Trophoblast cell (in vitro differentiated cells and primary cell): ENCODE data around the gene CRAMP1.

Experiments
- DNase-seq, 2 donors: peaks; one replicate each; pipeline ENCODE4 v3.0.0-alpha.2; 2016
- H2AFZ ChIP-seq: 2 replicates; pipeline ENCODE4 v1.6.1; 2013; ENCODE audit warnings: low read length, moderate library complexity, mild to moderate bottlenecking; ENCODE audit not compliant: insufficient read depth, poor library complexity
- H2AK5ac ChIP-seq: 2 replicates; pipeline ENCODE4 v1.6.1; 2013; ENCODE audit warnings: mild to moderate bottlenecking, low read length
- H2BK120ac ChIP-seq: 2 replicates; pipeline ENCODE4 v1.6.1; 2013; ENCODE audit warnings: low read length, mild to moderate bottlenecking, moderate library complexity; ENCODE audit not compliant: insufficient read depth, poor library complexity
- H2BK12ac ChIP-seq: 2 replicates; pipeline ENCODE4 v1.6.1; 2013; ENCODE audit warnings: mild to moderate bottlenecking, low read length, moderate library complexity
- H2BK5ac ChIP-seq: 2 replicates; pipeline ENCODE4 v1.6.1; 2013; ENCODE audit warnings: low read length, low read depth, moderate library complexity, mild to moderate bottlenecking; ENCODE audit not compliant: poor library complexity
- H3K14ac ChIP-seq: 2 replicates; pipeline ENCODE4 v1.6.1; 2013; ENCODE audit warnings: mild to moderate bottlenecking, low read length
- H3K18ac ChIP-seq: 2 replicates; pipeline ENCODE4 v1.6.1; 2013; ENCODE audit warnings: mild to moderate bottlenecking, low read length
- H3K23ac ChIP-seq: 2 replicates; pipeline ENCODE4 v1.6.1; 2013; ENCODE audit warnings: low read length
- H3K27ac ChIP-seq: 2 replicates; pipeline ENCODE4 v1.5.1; 2013; ENCODE audit warnings: low read depth, mild to moderate bottlenecking, inconsistent platforms, low read length, moderate library complexity
- H3K27me3 ChIP-seq: 2 replicates; pipeline ENCODE4 v1.6.1; 2013; ENCODE audit warnings: inconsistent platforms, mild to moderate bottlenecking, low read length, moderate library complexity; ENCODE audit not compliant: insufficient read depth
- H3K36me3 ChIP-seq, 2 experiments: 1 replicate in 1 of 2; 2 replicates in 1 of 2; pipeline ENCODE4 v1.6.1; 2013; ENCODE audit warnings: low read length in 2 of 2, mild to moderate bottlenecking in 2 of 2, moderate library complexity in 1 of 2; ENCODE audit not compliant: insufficient read depth in 2 of 2, control insufficient read depth in 1 of 2
- H3K4ac ChIP-seq: 2 replicates; pipeline ENCODE4 v1.6.1; 2013; ENCODE audit warnings: low read depth, mild to moderate bottlenecking, low read length, moderate library complexity
- H3K4me1 ChIP-seq, 2 experiments: 1 replicate in 1 of 2; 2 replicates in 1 of 2; pipeline ENCODE4 v1.6.1; 2013; ENCODE audit warnings: low read length in 2 of 2, mild to moderate bottlenecking in 2 of 2, moderate library complexity in 1 of 2; ENCODE audit not compliant: insufficient read depth in 2 of 2, control insufficient read depth in 1 of 2
- H3K4me2 ChIP-seq: 2 replicates; pipeline ENCODE4 v1.6.1; 2013; ENCODE audit warnings: inconsistent platforms, mild to moderate bottlenecking, low read length, moderate library complexity
- H3K4me3 ChIP-seq: 2 replicates; pipeline ENCODE4 v1.5.1; 2013; ENCODE audit warnings: mild to moderate bottlenecking, low read depth, low read length, inconsistent platforms
- H3K79me1 ChIP-seq: one replicate; pipeline ENCODE4 v1.6.1; 2013; ENCODE audit warnings: low read length
- H3K79me2 ChIP-seq: 2 replicates; pipeline ENCODE4 v1.6.1; 2013; ENCODE audit warnings: low read length, mild to moderate bottlenecking; ENCODE audit not compliant: control insufficient read depth, insufficient read depth, poor library complexity
- H3K9ac ChIP-seq: 2 replicates; pipeline ENCODE4 v1.6.1; 2013; ENCODE audit warnings: mild to moderate bottlenecking, low read length
- H3K9me3 ChIP-seq: 2 replicates; pipeline ENCODE4 v1.6.1; 2013; ENCODE audit warnings: low read depth, mild to moderate bottlenecking, control low read depth, inconsistent platforms, low read length; ENCODE audit not compliant: insufficient read depth
- H4K12ac ChIP-seq: 2 replicates; pipeline ENCODE4 v1.6.1; 2013; ENCODE audit warnings: low read depth, mild to moderate bottlenecking, low read length, moderate library complexity
- H4K8ac ChIP-seq: 2 replicates; pipeline ENCODE4 v1.6.1; 2013; ENCODE audit warnings: low read depth, mild to moderate bottlenecking, low read length, moderate library complexity
- H4K91ac ChIP-seq: one replicate; pipeline ENCODE4 v1.6.1; 2013; ENCODE audit warnings: low read depth, mild to moderate bottlenecking, low read length, moderate library complexity
- WGBS: extraction: QIAGEN DNeasy Blood & Tissue Kit; methylation state at CpG from one replicate; pipeline ENCODE4 v1.1.7; 2013; ENCODE audit warnings: missing lambda C conversion rate; ENCODE audit not compliant: insufficient read length, insufficient coverage; ENCODE audit errors: extremely low coverage; 5-methylcytosine and 5-hydroxymethylcytosine counted together

The CRAMP1 gene

DNA sequence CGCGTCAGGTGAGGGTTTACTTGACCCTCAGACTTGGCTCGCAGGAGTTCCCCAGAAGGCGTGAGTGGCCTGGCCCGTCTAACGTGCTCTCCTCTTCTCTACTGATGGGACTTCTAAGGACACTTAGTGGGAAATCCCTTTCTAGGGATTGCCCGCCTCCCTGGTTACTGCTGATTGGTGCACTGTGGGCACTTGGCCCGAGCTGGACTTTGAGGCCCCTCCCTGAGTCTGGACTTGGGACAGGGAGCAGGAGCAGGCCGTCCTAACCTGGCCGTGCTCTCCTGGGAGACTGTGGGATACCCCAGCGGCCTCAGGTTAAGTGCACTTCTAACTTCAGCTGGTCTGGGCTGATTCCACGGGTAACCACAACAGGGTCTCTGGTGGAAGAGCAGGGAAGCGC is 15.0 kb upstream of the CRAMP1 start:
- no peaks in the 10 kb centered on the region for H3K79me1 ChIP-seq
- peaks cover 8% of the 10 kb centered on the region for H3K9me3 ChIP-seq
- H3K18ac ChIP-seq, result no peak overlapping the region
- no peak overlapping the region for H3K9ac ChIP-seq
- no peak overlapping the region for H2AK5ac ChIP-seq
- H3K27me3 ChIP-seq, result no peaks in the 10 kb centered on the region
- H3K4me2 ChIP-seq, result no peak overlapping the region
- H3K4me1 ChIP-seq, result no peaks in the 10 kb centered on the region
- H2BK5ac ChIP-seq, result no peak overlapping the region
- no peak overlapping the region for H2BK12ac ChIP-seq
- H3K27ac ChIP-seq, result no peak overlapping the region
- no peaks in the 10 kb centered on the region for H3K79me2 ChIP-seq
- H3K23ac ChIP-seq, result no peak overlapping the region
- H4K8ac ChIP-seq, result no peak overlapping the region
- no peak overlapping the region for H3K4me3 ChIP-seq
- H4K12ac ChIP-seq, result no peak overlapping the region
- H2BK120ac ChIP-seq, result no peak overlapping the region
- H3K4ac ChIP-seq, result no peak overlapping the region
- H4K91ac ChIP-seq, result no peak overlapping the region
- no CpG with 5 or more reads among the region's 13 CpGs for WGBS
- DNase-seq, result peak; percentile 20 to 43
- peaks cover 6 to 9% of the 10 kb centered on the region in 2 experiments for H3K36me3 ChIP-seq
- H2AFZ ChIP-seq, result no peak overlapping the region
- no peak overlapping the region for H3K14ac ChIP-seq

- Histone ChIP-seq H2AK5ac (no peak overlapping the region), H3K4ac (no peak overlapping the region)
These were observed 11.1 kb upstream of the CRAMP1 start for GRCh38 chr16:1601031-1601430.

DNA sequence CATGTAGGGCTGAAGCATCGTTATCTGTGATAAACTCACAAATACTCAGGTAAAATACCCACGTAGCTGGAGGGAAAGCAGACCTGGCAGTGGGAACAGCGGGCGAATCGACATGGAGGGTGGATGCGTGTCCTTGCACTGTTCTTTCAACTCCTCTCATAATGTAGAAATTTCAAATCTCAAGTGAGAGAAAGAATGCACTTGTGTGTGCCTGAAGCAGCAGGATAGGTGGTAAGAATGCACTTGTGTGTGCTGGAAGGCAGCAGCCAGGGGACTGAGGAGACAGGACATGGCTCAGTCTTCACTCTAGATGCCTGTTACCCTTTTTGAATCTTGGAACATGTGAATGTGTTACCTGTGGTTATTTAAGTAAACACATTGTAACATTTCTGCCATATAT is 10.7 kb upstream of the CRAMP1 start:
- no peak overlapping the region for H3K4me3 ChIP-seq
- H3K23ac ChIP-seq, result no peak overlapping the region
- no peak overlapping the region for H3K18ac ChIP-seq
- H3K14ac ChIP-seq, result no peak overlapping the region
- no peaks in the 10 kb centered on the region for H3K27me3 ChIP-seq
- H3K9ac ChIP-seq, result no peak overlapping the region
- no peak overlapping the region for H2BK12ac ChIP-seq
- H3K4me2 ChIP-seq, result no peak overlapping the region
- no peak overlapping the region for H2AK5ac ChIP-seq
- H4K91ac ChIP-seq, result no peak overlapping the region
- no peak overlapping the region for H2AFZ ChIP-seq
- no peak overlapping the region for H3K27ac ChIP-seq
- DNase-seq, result no peak
- H4K8ac ChIP-seq, result no peak overlapping the region
- H3K79me2 ChIP-seq, result no peaks in the 10 kb centered on the region
- H3K4me1 ChIP-seq, result no peaks in the 10 kb centered on the region
- H3K4ac ChIP-seq, result no peak overlapping the region
- no CpG with 5 or more reads among the region's 6 CpGs for WGBS
- peaks cover 5% of the 10 kb centered on the region for H3K9me3 ChIP-seq
- no peak overlapping the region for H2BK120ac ChIP-seq
- no peak overlapping the region for H2BK5ac ChIP-seq
- H4K12ac ChIP-seq, result no peak overlapping the region
- peaks cover 10 to 12% of the 10 kb centered on the region in 2 experiments for H3K36me3 ChIP-seq
- no peaks in the 10 kb centered on the region for H3K79me1 ChIP-seq

More at GRCh38 chr16:1601031-1601430, 11.1 kb upstream of the CRAMP1 start:
- H3K23ac ChIP-seq, result no peak overlapping the region
- no peak overlapping the region for H2BK12ac ChIP-seq
- no peak overlapping the region for H2BK120ac ChIP-seq
- H4K8ac ChIP-seq, result no peak overlapping the region
- H3K14ac ChIP-seq, result no peak overlapping the region
- H3K79me2 ChIP-seq, result no peaks in the 10 kb centered on the region
- H2AFZ ChIP-seq, result no peak overlapping the region
- H3K27me3 ChIP-seq, result no peaks in the 10 kb centered on the region
- peaks cover 10 to 12% of the 10 kb centered on the region in 2 experiments for H3K36me3 ChIP-seq
- no peak overlapping the region for H3K27ac ChIP-seq
- no peak overlapping the region for H4K91ac ChIP-seq
- no CpG with 5 or more reads among the region's 7 CpGs for WGBS
- peaks cover 5% of the 10 kb centered on the region for H3K9me3 ChIP-seq
- no peaks in the 10 kb centered on the region for H3K4me1 ChIP-seq
- H3K4me2 ChIP-seq, result no peak overlapping the region
- no peak overlapping the region for H3K4me3 ChIP-seq
- DNase-seq, result peak; percentile 55 to 84
- no peak overlapping the region for H4K12ac ChIP-seq
- H3K79me1 ChIP-seq, result no peaks in the 10 kb centered on the region
- no peak overlapping the region for H3K18ac ChIP-seq
- H3K9ac ChIP-seq, result no peak overlapping the region
- no peak overlapping the region for H2BK5ac ChIP-seq

GRCh38 chr16:1602285-1602684 is 9.9 kb upstream of the CRAMP1 start:
- Histone ChIP-seq H3K18ac (no peak overlapping the region), H3K23ac (no peak overlapping the region), H3K27me3 (no peaks in the 10 kb centered on the region), H3K36me3 (peaks cover 9 to 18% of the 10 kb centered on the region in 2 experiments), H3K9me3 (peaks cover 3% of the 10 kb centered on the region), H2AFZ (no peak overlapping the region), H2BK5ac (no peak overlapping the region), H3K4me1 (no peaks in the 10 kb centered on the region), H3K79me2 (no peaks in the 10 kb centered on the region), H3K9ac (no peak overlapping the region), H3K79me1 (no peaks in the 10 kb centered on the region), H4K12ac (no peak overlapping the region), H3K4me3 (no peak overlapping the region), H3K14ac (no peak overlapping the region), H3K4ac (no peak overlapping the region), H3K4me2 (no peak overlapping the region), H4K8ac (no peak overlapping the region), H3K27ac (no peak overlapping the region), H2BK12ac (no peak overlapping the region), H4K91ac (no peak overlapping the region), H2AK5ac (no peak overlapping the region), H2BK120ac (no peak overlapping the region)
- no CpG with 5 or more reads among the region's 20 CpGs for WGBS
- peak in 1 of 2 donors; percentile 31 for DNase-seq
